ENCODE data around the gene KRTAP10-3. TPM values are rescaled to one million over a fixed set of nuclear protein-coding genes. Genes with fewer than 3 reads are reported as not detected.

The KRTAP10-3 gene
- total RNA-seq, 2 experiments from 2014 or later, result not detected

DNA sequence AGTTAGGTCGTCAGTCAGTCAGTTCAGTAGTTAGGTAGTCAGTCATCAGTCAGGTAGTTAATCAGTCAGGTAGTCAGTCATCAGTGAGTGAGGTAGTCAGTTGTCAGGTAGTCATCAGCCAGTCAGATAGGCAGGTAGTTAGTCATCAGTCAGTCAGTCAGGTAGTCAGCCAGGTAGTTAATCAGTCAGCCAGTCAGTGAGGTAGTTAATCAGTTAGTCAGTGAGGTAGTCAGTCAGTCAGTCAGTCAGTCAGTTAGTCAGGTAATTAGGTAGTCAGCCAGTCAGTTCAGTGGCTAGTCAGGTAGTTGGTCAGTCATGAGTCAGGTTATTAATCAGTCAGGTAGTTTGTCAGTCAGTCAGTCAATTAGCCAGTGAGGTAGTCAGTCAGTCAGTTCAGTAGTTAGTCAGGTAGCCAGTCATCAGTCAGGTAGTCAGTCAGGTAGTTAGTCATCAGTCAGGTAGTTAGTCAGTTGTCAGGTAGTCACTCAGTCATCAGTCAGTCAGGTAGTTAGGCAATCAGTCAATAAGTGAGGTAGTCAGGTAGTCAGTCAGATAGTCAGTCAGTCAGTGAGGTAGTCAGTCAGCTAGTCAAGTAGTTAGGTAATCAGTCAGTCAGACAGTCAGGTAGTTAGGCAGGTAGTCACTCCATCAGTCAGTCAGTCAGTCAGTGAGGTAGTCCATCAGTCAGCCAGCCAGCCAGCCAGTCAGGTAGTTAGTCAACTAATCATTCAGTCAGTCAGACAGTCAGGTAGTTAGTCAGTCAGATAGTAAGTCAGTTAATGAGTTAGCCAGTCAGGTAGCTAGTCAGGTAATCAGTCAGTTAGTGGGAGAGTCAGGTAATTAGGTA lies 34.8 kb downstream of the KRTAP10-3 start:
- CTCF ChIA-PET, result no interaction called here
- no peak overlapping the region for H3K27ac Mint-ChIP-seq
- H3K4me1 Mint-ChIP-seq, result no peaks in the 10 kb centered on the region
- DNase-seq, result no peak
- H3K36me3 Mint-ChIP-seq (ENCODE audit: low read depth), result no peaks in the 10 kb centered on the region
- no peaks in the 10 kb centered on the region for H3K27me3 Mint-ChIP-seq
- no peak overlapping the region for H3K4me3 Mint-ChIP-seq
- no peaks in the 10 kb centered on the region for H3K9me3 Mint-ChIP-seq
- POLR2A ChIA-PET, result no interaction called here

DNA sequence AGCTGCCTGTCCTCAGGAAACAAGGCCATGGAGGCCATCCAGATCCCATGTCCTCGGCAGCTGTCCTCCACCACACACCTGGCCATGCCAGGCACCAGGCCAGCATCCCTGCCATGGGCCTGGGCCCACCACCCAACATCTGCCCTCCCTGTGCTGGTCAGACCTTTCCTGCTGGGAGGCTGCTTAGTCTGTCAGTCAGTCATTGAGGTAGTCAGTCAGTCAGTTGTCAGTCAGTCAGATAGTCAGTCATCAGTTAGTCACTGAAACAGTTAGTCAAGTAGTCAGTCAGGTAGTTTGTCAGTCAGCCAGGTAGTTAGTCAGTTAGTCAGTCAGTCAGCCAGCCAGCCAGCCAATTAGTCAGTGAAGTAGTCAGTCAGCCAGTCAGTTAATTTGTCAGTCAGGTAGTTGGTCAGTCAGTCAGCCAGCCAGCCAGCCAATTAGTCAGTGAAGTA lies 35.8 kb downstream of the KRTAP10-3 start:
- H3K9me3 Mint-ChIP-seq, result no peaks in the 10 kb centered on the region
- no peaks in the 10 kb centered on the region for H3K4me1 Mint-ChIP-seq
- ChIA-PET CTCF (no interaction called here), POLR2A (no interaction called here)
- no peaks in the 10 kb centered on the region for H3K27me3 Mint-ChIP-seq
- H3K27ac Mint-ChIP-seq, result no peak overlapping the region
- H3K36me3 Mint-ChIP-seq (ENCODE audit: low read depth), result no peaks in the 10 kb centered on the region
- H3K4me3 Mint-ChIP-seq, result no peak overlapping the region
- DNase-seq, result no peak

DNA sequence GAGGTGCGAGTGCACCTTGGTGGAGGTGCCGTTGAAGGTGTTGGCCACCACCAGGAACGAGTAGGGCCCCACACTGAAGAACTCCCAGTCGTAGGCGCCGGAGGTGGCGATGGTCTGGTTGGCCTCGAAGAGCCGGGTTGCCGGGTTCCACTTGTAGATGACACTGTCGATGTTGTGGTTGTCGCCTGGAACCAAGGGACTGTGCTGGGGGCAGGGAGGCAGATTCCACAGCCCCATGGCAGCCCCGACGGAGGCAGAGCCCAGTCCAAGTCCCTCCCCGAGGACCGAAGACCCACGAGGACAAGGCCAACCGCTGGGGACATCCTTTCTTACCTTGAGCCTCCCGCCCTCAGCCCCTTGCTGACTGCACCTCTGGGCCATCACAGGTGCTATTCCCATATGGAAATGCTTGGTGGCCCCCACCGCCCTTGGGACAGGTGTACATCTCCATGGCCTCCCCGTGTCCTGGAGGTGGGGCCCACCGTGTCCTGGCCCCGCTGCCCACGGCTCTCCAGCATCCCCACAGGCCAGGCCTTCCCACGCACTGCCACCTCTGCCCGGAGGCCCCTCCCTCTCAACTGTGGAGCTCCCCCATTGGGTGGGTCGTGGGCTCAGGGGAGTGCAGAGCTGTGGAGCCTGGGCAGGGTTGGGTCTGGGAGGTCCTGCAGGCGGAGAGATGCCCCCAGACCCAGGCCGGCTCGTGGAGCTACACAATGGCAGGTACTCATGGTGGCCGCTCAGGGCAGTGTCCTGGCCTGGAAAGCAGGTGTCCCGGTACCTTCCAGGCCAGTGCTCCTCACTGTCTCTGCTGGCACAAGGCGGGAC lies 36.5 kb downstream of the KRTAP10-3 start:
- Mint-ChIP-seq H3K4me3 (no peak overlapping the region), H3K27me3 (no peaks in the 10 kb centered on the region), H3K36me3 (ENCODE audit: low read depth) (no peaks in the 10 kb centered on the region), H3K4me1 (no peaks in the 10 kb centered on the region), H3K27ac (no peak overlapping the region), H3K9me3 (no peaks in the 10 kb centered on the region)
- CTCF ChIA-PET, result no interaction called here
- no peak for DNase-seq
- POLR2A ChIA-PET, result no interaction called here

DNA sequence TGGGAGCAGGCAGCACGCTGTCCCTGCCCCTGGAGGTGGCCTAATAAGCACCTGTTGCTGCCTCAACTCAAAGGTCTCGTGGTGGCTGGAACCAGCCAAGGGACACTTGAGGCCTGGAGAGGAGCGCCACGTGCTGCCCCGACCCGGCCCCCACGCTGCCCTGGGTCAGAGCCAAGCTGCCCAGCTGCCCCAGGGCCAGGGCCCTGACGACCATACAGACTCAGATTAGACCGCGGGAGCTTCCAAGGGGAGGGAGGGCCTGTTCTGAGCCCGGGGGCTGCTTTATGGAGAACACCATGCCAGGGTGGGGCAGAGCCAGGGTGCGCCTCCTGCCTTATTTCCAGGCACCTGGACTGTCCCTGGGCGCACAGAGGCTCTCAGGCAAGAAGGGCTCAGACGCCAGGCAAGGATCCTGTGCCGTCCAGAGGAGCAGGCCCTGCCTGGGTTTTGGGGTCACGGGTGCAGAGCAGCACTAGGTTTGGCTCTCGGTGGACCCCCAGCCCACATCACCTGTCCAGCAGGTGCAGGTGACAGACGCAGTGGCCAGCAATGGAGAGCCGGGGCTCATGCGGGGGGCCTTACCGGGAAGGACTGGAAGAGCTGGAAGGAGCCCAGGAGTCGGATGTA lies 37.2 kb downstream of the KRTAP10-3 start:
- ChIA-PET POLR2A (no interaction called here), CTCF (no interaction called here)
- Mint-ChIP-seq H3K27me3 (no peaks in the 10 kb centered on the region), H3K27ac (no peak overlapping the region), H3K4me1 (no peaks in the 10 kb centered on the region), H3K9me3 (no peaks in the 10 kb centered on the region), H3K4me3 (no peak overlapping the region), H3K36me3 (ENCODE audit: low read depth) (no peaks in the 10 kb centered on the region)
- DNase-seq, result no peak

DNA sequence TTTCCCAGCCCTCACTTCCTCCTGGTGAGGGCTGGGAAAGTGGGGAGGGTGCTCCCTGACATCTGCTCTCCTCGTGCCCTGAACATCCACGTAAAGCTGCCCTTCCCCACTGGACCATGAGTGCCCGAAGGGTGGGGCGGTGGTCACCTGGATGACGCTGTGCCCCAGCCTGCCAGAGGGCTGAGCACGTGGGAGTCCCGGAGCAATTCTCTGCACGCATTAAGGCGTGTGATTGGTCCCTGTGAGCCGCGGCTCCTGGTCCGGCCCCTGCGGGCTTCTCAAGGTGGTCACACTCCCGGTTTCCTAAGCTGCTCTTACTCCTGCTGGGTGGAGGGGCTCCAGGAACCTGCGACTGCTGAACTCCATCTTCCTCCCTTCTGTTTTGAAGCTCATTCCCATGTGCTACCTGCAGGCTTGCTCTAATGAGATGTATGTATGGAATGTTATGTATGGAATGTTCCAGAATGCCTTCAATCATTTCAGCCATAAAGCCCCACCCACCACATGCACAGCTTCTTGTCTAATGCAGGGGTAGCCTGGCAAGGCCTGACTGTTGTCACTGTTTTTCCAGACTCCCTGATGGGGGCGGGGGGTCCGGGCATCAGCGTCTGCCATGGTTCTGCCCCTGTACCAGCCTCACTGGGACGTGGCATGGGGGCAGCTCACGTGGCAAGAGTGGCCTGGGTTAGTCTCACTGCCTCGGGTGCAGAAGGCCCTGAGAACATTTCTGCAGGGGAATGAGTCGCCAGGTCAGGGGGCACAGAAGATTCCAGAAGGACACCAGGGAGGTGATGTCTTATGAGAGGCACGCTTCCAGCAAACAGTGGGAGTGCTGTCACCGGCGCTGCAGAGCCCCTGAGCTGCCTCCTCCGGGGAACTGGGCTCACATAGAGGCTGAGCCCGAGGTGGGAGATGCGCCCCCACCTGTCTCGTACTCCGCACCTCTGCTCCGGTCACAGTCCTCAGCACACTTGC lies 38.0 kb downstream of the KRTAP10-3 start:
- Mint-ChIP-seq H3K9me3 (no peaks in the 10 kb centered on the region), H3K27me3 (no peaks in the 10 kb centered on the region), H3K4me1 (no peaks in the 10 kb centered on the region), H3K36me3 (ENCODE audit: low read depth) (no peaks in the 10 kb centered on the region), H3K27ac (no peak overlapping the region), H3K4me3 (no peak overlapping the region)
- ChIA-PET CTCF (no interaction called here), POLR2A (no interaction called here)
- no peak for DNase-seq

DNA sequence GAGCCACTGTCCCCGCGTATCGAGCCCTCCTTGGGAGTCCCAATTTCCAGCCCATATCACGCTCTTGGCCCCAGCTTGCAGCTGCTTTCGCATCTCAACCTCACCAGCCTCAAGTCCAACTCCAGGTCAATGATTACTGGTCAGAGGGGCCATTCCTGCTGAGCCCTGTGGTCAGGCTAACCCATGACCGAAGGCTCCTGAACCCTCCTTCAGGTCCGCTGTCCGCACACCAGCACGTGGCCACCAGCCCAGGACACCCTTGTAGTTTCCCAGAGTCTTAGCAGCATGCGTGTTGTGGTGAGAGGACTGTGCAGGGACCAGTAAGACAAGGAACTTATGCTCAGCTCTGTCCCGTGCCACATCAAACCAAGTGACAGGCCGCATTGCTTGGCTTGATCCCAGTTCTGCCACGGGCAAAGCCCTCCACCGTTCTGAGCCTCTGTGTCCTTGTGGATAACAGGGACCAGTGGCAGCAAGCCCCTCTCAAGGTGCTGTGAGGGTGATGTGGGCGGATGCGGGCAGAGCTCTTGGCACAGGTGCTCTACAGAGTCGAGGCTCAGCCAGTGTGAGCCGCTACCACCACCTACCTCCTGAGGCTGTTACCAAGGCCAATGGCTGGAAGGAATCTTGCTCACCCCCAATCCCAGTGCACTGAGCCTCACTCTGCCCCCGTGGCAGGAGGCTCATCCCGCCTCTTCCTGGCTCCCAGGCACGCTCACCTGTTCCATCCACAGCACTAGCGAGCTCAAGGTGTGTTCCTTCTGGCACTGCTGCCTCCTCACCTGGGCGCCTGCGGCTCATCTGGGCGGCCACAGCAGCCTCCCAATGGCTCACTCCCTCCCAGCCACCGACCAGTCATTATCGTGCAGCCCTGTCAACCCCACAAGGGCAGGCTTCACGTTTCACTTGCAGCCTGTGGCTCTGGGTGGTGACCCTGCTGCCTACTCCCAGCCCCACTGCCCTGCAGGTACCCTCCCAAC lies 39.0 kb downstream of the KRTAP10-3 start:
- DNase-seq, result no peak
- POLR2A ChIA-PET, result no interaction called here
- H3K4me3 Mint-ChIP-seq, result no peak overlapping the region
- no peak overlapping the region for H3K27ac Mint-ChIP-seq
- CTCF ChIA-PET, result no interaction called here
- H3K27me3 Mint-ChIP-seq, result no peaks in the 10 kb centered on the region
- H3K9me3 Mint-ChIP-seq, result no peaks in the 10 kb centered on the region
- no peaks in the 10 kb centered on the region for H3K36me3 Mint-ChIP-seq (ENCODE audit: low read depth)
- H3K4me1 Mint-ChIP-seq, result no peaks in the 10 kb centered on the region

DNA sequence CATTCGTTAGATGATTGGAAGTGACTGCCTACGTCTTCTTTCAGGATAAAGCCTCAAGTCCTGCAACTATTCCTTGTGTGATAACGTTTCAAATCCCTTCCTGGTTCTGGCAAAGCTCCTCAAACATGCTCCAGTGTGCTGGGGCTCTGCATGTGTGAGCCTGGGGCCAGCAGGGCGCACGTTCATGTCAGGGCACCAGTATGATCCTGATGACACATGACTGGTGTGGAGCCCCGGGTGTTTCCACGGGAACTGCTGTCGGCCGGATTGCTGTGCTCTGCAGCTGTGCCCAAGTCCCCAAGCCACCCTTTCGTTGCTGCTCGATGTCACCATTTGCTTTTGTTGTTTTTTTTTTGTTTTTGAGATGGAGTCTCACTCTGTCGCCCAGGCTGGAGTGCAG lies 39.9 kb downstream of the KRTAP10-3 start:
- H3K36me3 Mint-ChIP-seq (ENCODE audit: low read depth), result no peaks in the 10 kb centered on the region
- ChIA-PET POLR2A (no interaction called here), CTCF (interaction anchor here (1.1 kb wide), 1 partner anchor 275 kb away, joined by 3 read pairs; no protein-coding TSS in a partner anchor)
- no peak for DNase-seq
- no peak overlapping the region for H3K4me3 Mint-ChIP-seq
- H3K9me3 Mint-ChIP-seq, result no peaks in the 10 kb centered on the region
- H3K27me3 Mint-ChIP-seq, result no peaks in the 10 kb centered on the region
- H3K27ac Mint-ChIP-seq, result no peak overlapping the region
- no peaks in the 10 kb centered on the region for H3K4me1 Mint-ChIP-seq

DNA sequence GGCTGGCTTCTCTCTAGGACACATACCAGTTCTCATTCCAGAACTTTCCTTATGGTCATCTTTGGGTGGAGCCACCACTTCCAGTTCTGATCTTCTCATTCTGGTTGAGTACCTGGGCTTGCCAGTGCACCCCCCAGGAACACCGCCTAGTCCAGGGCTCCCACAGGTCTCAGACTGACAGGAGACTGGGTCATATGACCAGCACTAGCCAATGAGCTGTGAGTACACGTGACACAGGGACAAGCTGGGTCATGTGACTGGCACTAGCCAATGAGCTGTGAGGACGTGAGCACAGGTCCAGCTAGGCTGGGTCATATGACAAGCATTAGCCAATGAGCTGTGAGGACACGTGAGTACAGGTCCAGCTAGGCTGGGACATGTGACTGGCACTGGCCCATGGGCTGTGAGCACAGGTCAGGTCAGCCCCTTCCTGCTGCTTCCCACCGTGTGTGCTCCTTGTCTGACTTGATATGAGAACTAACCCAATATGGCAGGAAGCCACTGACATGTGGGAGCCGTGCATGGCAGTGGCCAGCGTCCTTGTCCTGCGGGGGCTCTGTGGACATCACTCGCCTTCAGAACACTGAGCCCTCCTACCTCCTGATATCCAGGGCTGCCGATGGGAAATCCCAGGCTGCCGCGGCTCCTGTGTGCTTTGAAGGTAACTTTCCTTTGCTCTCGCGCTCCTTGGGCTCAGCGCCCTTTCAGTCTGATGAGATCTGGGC lies 41.3 kb downstream of the KRTAP10-3 start:
- ChIA-PET POLR2A (no interaction called here), CTCF (interaction anchor here (1.1 kb wide), 1 partner anchor 276 kb away, joined by 3 read pairs; no protein-coding TSS in a partner anchor)
- no peak overlapping the region for H3K27ac Mint-ChIP-seq
- no peaks in the 10 kb centered on the region for H3K9me3 Mint-ChIP-seq
- DNase-seq, result no peak
- H3K4me1 Mint-ChIP-seq, result no peaks in the 10 kb centered on the region
- H3K4me3 Mint-ChIP-seq, result no peak overlapping the region
- H3K27me3 Mint-ChIP-seq, result no peaks in the 10 kb centered on the region
- H3K36me3 Mint-ChIP-seq (ENCODE audit: low read depth), result no peaks in the 10 kb centered on the region

DNA sequence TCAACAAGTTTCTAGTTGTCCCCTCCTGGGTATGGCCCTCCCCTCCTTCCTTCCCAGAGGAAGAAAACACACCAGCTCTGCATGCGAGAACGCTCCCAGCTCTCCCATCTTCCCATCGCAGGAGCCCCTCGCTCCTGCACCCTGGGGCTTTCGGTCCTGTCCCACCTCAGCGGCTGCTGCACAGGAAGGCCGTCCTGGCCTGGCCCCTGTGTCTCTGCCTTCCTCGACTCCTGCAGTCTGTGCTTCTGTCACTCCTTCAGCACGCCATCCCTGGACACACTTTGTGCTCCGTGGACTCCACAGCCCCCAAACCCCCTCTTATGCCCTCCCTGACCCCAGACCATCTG lies 41.8 kb downstream of the KRTAP10-3 start:
- ChIA-PET CTCF (no interaction called here), POLR2A (no interaction called here)
- Mint-ChIP-seq H3K27me3 (no peaks in the 10 kb centered on the region), H3K27ac (no peak overlapping the region), H3K36me3 (ENCODE audit: low read depth) (no peaks in the 10 kb centered on the region), H3K4me3 (no peak overlapping the region), H3K9me3 (no peaks in the 10 kb centered on the region), H3K4me1 (no peaks in the 10 kb centered on the region)
- DNase-seq, result no peak

DNA sequence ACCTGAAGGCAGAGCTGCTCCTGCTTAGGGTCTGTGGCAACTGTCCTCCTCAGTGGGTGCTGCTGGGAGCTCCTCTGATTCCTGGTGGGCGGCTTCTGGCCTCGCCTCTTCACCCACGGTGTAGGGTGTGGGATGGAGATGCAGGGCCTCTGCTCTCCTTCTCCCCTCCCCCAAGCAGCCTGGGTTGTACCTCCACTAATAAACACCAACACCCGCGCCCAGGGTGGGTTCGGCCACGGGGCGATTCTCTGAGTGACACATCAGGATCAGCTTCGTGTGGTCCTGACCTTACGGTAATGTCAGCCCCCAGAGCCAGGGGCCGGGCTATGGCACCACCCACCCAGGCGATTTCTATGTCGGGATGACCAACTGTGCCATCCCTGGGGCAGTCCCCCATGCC lies 42.3 kb downstream of the KRTAP10-3 start:
- ChIA-PET CTCF (no interaction called here), POLR2A (no interaction called here)
- Mint-ChIP-seq H3K9me3 (no peaks in the 10 kb centered on the region), H3K36me3 (ENCODE audit: low read depth) (no peaks in the 10 kb centered on the region), H3K4me1 (no peaks in the 10 kb centered on the region), H3K27ac (no peak overlapping the region), H3K4me3 (no peak overlapping the region), H3K27me3 (no peaks in the 10 kb centered on the region)
- DNase-seq, result no peak

DNA sequence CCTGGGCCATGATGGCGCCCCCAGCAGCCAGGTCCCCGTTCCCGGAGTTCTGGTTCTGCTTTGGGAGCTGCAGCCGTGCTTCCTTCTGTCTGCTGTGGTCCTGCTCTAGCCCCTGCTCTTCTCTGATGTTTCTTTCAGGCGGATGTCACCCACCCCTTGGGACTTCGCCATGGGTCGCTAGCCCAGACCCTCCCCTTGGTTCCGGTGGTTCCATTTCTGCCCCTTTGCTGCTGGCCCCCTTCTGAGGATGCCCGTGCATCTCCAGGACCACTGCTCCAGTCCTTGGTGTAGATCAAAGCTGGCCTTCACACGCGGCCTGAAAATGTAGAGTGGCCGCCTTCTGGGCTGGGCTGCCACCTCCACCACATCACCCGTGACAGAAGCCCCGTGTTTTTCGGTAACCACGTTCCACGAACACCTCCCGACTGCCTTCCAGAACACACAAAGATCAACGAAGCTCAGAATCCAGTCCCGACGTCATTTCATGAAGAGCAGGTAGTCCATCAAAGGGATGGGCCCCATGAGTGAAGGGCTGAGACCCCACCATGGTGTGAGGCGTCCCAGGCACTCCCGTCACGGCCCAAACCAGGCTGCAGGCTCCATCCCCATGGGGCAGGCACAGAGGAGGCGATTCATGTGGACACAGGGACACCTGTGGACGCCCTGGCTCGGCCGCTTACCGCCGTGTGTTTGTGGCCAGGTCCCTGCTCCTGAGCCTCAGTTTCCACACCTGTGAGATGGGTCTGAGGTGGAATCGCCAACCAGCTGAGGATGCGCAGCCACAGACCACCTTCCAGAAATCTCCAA lies 43.0 kb downstream of the KRTAP10-3 start:
- H3K9me3 Mint-ChIP-seq, result no peaks in the 10 kb centered on the region
- no peak for DNase-seq
- no peak overlapping the region for H3K4me3 Mint-ChIP-seq
- peaks cover 3% of the 10 kb centered on the region for H3K4me1 Mint-ChIP-seq
- ChIA-PET POLR2A (no interaction called here), CTCF (interaction anchor here (2.0 kb wide), 1 partner anchor 278 kb away, joined by 10 read pairs; no protein-coding TSS in a partner anchor)
- H3K27ac Mint-ChIP-seq, result no peak overlapping the region
- no peaks in the 10 kb centered on the region for H3K36me3 Mint-ChIP-seq (ENCODE audit: low read depth)
- no peaks in the 10 kb centered on the region for H3K27me3 Mint-ChIP-seq
